Parathyroid adenoma (tissue), 2 donors: ENCODE results near the gene KIAA0753.

Source experiments
- H2AFZ ChIP-seq: fragments of 300-600 bp; sonication (generic); one replicate; pipeline ENCODE4 v1.7.0; 2017; ENCODE audit warnings: antibody characterized with exemption, mild to moderate bottlenecking
- H3K27ac ChIP-seq: fragments of 300-600 bp; sonication (generic); one replicate; pipeline ENCODE4 v1.7.0; 2017
- H3K27me3 ChIP-seq: fragments of 300-600 bp; sonication (generic); one replicate; pipeline ENCODE4 v1.7.0; 2017; ENCODE audit warnings: low read length; ENCODE audit not compliant: control insufficient read depth, insufficient read depth
- H3K36me3 ChIP-seq: fragments of 300-600 bp; sonication (generic); one replicate; pipeline ENCODE4 v1.7.0; 2017; ENCODE audit warnings: low read length; ENCODE audit not compliant: control insufficient read depth, insufficient read depth
- H3K4me1 ChIP-seq: fragments of 300-600 bp; sonication (generic); one replicate; pipeline ENCODE4 v1.7.0; 2017; ENCODE audit warnings: control low read depth
- H3K4me2 ChIP-seq: fragments of 300-600 bp; sonication (generic); one replicate; pipeline ENCODE4 v1.7.0; 2017; ENCODE audit warnings: low read length
- H3K4me3 ChIP-seq: fragments of 300-600 bp; sonication (generic); one replicate; pipeline ENCODE4 v1.7.0; 2017; ENCODE audit warnings: low read depth, low read length
- H3K79me2 ChIP-seq: fragments of 300-600 bp; sonication (generic); one replicate; pipeline ENCODE4 v1.7.0; 2017; ENCODE audit warnings: control low read depth
- H3K9ac ChIP-seq: fragments of 300-600 bp; sonication (generic); one replicate; pipeline ENCODE4 v1.7.0; 2017; ENCODE audit warnings: mild to moderate bottlenecking
- H3K9me3 ChIP-seq: fragments of 300-600 bp; sonication (generic); one replicate; pipeline ENCODE4 v1.7.0; 2017; ENCODE audit warnings: low read length; ENCODE audit not compliant: control insufficient read depth
- CTCF ChIP-seq: fragments of 300-600 bp; sonication (generic); IDR thresholded peaks from one replicate; pipeline ENCODE4 v1.7.0; 2017; ENCODE audit warnings: antibody characterized with exemption, mild to moderate bottlenecking
- donor health status: primary hyperparathyroidism.

The KIAA0753 gene

GRCh38 chr17:6675201-6675825 lies 34.8 kb upstream of the KIAA0753 start:
- no peaks in the 10 kb centered on the region for H3K79me2 ChIP-seq
- no peaks in the 10 kb centered on the region for H3K9me3 ChIP-seq
- H3K4me2 ChIP-seq = no peak overlapping the region
- H3K36me3 ChIP-seq = no peaks in the 10 kb centered on the region
- no peak overlapping the region for H3K4me3 ChIP-seq
- H3K27ac ChIP-seq = no peak overlapping the region
- no peaks in the 10 kb centered on the region for H3K4me1 ChIP-seq
- H2AFZ ChIP-seq = no peak overlapping the region
- no peak for TF ChIP-seq CTCF
- no peak overlapping the region for H3K9ac ChIP-seq
- no peaks in the 10 kb centered on the region for H3K27me3 ChIP-seq

GRCh38 chr17:6674586-6674985 lies 34.1 kb upstream of the KIAA0753 start:
- Histone ChIP-seq H3K27me3 (no peaks in the 10 kb centered on the region), H3K4me1 (no peaks in the 10 kb centered on the region), H3K4me2 (no peak overlapping the region), H3K79me2 (no peaks in the 10 kb centered on the region), H2AFZ (no peak overlapping the region), H3K27ac (no peak overlapping the region), H3K9ac (no peak overlapping the region), H3K9me3 (no peaks in the 10 kb centered on the region), H3K36me3 (no peaks in the 10 kb centered on the region), H3K4me3 (no peak overlapping the region)
- TF ChIP-seq CTCF = no peak

GRCh38 chr17:6671431-6671830 lies 30.9 kb upstream of the KIAA0753 start:
- Histone ChIP-seq H3K9me3 (no peaks in the 10 kb centered on the region), H3K36me3 (no peaks in the 10 kb centered on the region), H3K27ac (no peak overlapping the region), H3K79me2 (no peaks in the 10 kb centered on the region), H3K4me1 (no peaks in the 10 kb centered on the region), H3K9ac (no peak overlapping the region), H3K27me3 (no peaks in the 10 kb centered on the region), H2AFZ (no peak overlapping the region), H3K4me3 (no peak overlapping the region), H3K4me2 (no peak overlapping the region)
- no peak for TF ChIP-seq CTCF

- H2AFZ ChIP-seq = no peak overlapping the region
- no peak for TF ChIP-seq CTCF
- no peaks in the 10 kb centered on the region for H3K36me3 ChIP-seq
- H3K9ac ChIP-seq = no peak overlapping the region
- no peak overlapping the region for H3K27ac ChIP-seq
- no peaks in the 10 kb centered on the region for H3K79me2 ChIP-seq
- no peaks in the 10 kb centered on the region for H3K4me1 ChIP-seq
- no peaks in the 10 kb centered on the region for H3K27me3 ChIP-seq
- no peak overlapping the region for H3K4me2 ChIP-seq
- no peaks in the 10 kb centered on the region for H3K9me3 ChIP-seq
- H3K4me3 ChIP-seq = no peak overlapping the region
Measured at GRCh38 chr17:6670999-6671398, 30.5 kb upstream of the KIAA0753 start.

GRCh38 chr17:6670571-6670970 lies 30.1 kb upstream of the KIAA0753 start:
- H3K27me3 ChIP-seq = no peaks in the 10 kb centered on the region
- no peaks in the 10 kb centered on the region for H3K36me3 ChIP-seq
- no peak overlapping the region for H3K9ac ChIP-seq
- H3K27ac ChIP-seq = no peak overlapping the region
- no peak overlapping the region for H2AFZ ChIP-seq
- no peaks in the 10 kb centered on the region for H3K79me2 ChIP-seq
- no peak overlapping the region for H3K4me2 ChIP-seq
- no peaks in the 10 kb centered on the region for H3K9me3 ChIP-seq
- H3K4me3 ChIP-seq = no peak overlapping the region
- TF ChIP-seq CTCF = no peak
- H3K4me1 ChIP-seq = no peaks in the 10 kb centered on the region
